ENCODE measurements around the gene SIPA1.

Gene SIPA1

GRCh38 chr11:65599955-65600246 lies 38.0 kb upstream of the SIPA1 start:
- no peak for TF ChIP-seq CTCF (IDR thresholded peaks at IDR 0.05; ENCODE audit: insufficient read depth, missing control alignments)
- FAIRE-seq: no peak
- DNase-seq (ENCODE audit: insufficient read length, low spot score): no peak

GRCh38 chr11:65604258-65604657 lies 33.6 kb upstream of the SIPA1 start:
- no peak for DNase-seq (ENCODE audit: insufficient read length, low spot score)
- no peak for FAIRE-seq
- no peak for TF ChIP-seq CTCF (IDR thresholded peaks at IDR 0.05; ENCODE audit: insufficient read depth, missing control alignments)

GRCh38 chr11:65606876-65607613 lies 30.9 kb upstream of the SIPA1 start:
- FAIRE-seq (no peak), DNase-seq (ENCODE audit: insufficient read length, low spot score) (peak; percentile 100)
- no peak for TF ChIP-seq CTCF (IDR thresholded peaks at IDR 0.05; ENCODE audit: insufficient read depth, missing control alignments)

- FAIRE-seq: no peak
- TF ChIP-seq CTCF (IDR thresholded peaks at IDR 0.05; ENCODE audit: insufficient read depth, missing control alignments): no peak
- no peak for DNase-seq (ENCODE audit: insufficient read length, low spot score)
Measured at GRCh38 chr11:65607614-65608426, 30.1 kb upstream of the SIPA1 start.

GRCh38 chr11:65609229-65609628 lies 28.7 kb upstream of the SIPA1 start:
- no peak for TF ChIP-seq CTCF (IDR thresholded peaks at IDR 0.05; ENCODE audit: insufficient read depth, missing control alignments)
- no peak for FAIRE-seq
- DNase-seq (ENCODE audit: insufficient read length, low spot score): no peak

GRCh38 chr11:65609665-65610064 lies 28.2 kb upstream of the SIPA1 start:
- DNase-seq (ENCODE audit: insufficient read length, low spot score) (no peak), FAIRE-seq (no peak)
- no peak for TF ChIP-seq CTCF (IDR thresholded peaks at IDR 0.05; ENCODE audit: insufficient read depth, missing control alignments)

GRCh38 chr11:65610404-65610803 lies 27.5 kb upstream of the SIPA1 start:
- no peak for DNase-seq (ENCODE audit: insufficient read length, low spot score)
- no peak for FAIRE-seq
- TF ChIP-seq CTCF (IDR thresholded peaks at IDR 0.05; ENCODE audit: insufficient read depth, missing control alignments): no peak

Measured in D721Med (cell line).